ENCODE data around the gene SORL1. TPM values are rescaled to one million over a fixed set of nuclear protein-coding genes. Genes with fewer than 3 reads are reported as not detected.

Gene SORL1
- total and polyA plus RNA-seq, 2 of the 8 experiments (the other 6 are each of a cell fraction or from before 2014, with no cell fraction given) = 38.1 to 65.5 TPM

DNA sequence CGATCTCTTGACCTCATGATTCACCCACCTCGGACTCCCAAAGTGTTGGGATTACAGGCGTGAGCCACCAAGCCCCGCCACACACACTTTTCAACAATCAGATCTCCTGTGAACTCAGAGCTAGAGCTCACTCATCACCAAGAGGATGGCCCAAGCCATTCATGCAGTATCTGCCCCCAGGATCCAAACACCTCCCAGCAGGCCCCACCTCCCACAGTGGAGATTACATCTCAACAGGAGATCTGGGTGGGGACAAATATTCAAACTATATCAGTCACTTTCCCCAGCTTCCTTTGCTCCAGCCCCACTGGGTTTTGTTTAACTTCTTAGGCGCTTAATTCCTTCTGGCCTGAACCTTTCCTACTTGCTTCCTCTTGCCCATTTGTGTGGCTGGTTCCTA lies 26.3 kb upstream of the SORL1 start:
- Histone ChIP-seq H3K23ac (ENCODE audit: insufficient read length) (no peak overlapping the region), H2BK20ac (ENCODE audit: low read length) (no peak overlapping the region), H3K36me3 (ENCODE audit: control insufficient read depth in 2 of 4, insufficient read depth in 4 of 4, low read length in 3 of 4) (no peaks in the 10 kb centered on the region), H3K79me1 (ENCODE audit: low read depth, low read length) (no peaks in the 10 kb centered on the region), H3K14ac (ENCODE audit: insufficient read length) (no peak overlapping the region), H4K20me1 (replicated peaks in 1 of 2; ENCODE audit: control insufficient read depth in 1 of 2, insufficient read depth in 2 of 2, low read length in 2 of 2) (no peaks in the 10 kb centered on the region), H3K4me1 (replicated peaks in 1 of 4; ENCODE audit: control insufficient read depth in 3 of 4, insufficient read depth in 4 of 4, low read length in 3 of 4) (peaks cover 0 to 3% (median 1%) of the 10 kb centered on the region in 4 experiments; a peak in 3 of 7 replicates), H3K27me3 (replicated peaks in 1 of 4; ENCODE audit: control insufficient read depth in 3 of 4, extremely low read depth in 1 of 4, insufficient read depth in 3 of 4, low read length in 3 of 4) (peaks cover 0 to 12% (median 5%) of the 10 kb centered on the region in 4 experiments; a peak in 6 of 7 replicates), H2BK5ac (ENCODE audit: low read depth, low read length) (no peak overlapping the region), H2AK5ac (ENCODE audit: low read depth, low read length) (no peak overlapping the region), H2BK120ac (replicated peaks; ENCODE audit: low read depth, low read length) (no peak overlapping the region), H3K27ac (ENCODE audit: low read depth, low read length) (no peak overlapping the region), H2BK15ac (ENCODE audit: low read length) (no peak overlapping the region), H3K9ac (replicated peaks in 1 of 4; ENCODE audit: extremely low read depth in 1 of 4, low read depth in 3 of 4, low read length in 3 of 4) (no peak overlapping the region), H3K23me2 (ENCODE audit: low read depth, low read length) (peaks cover 2% of the 10 kb centered on the region), H3K79me2 (ENCODE audit: control insufficient read depth in 1 of 2, insufficient read depth in 2 of 2, low read length in 2 of 2) (no peaks in the 10 kb centered on the region), H2AFZ (ENCODE audit: low read length) (no peak overlapping the region), H2BK12ac (ENCODE audit: low read depth, low read length) (0 out of 2 replicates have a peak overlapping the region, but pooled peaks have one; percentile 11), H3K18ac (ENCODE audit: extremely low read depth, low read length) (0 out of 2 replicates have a peak overlapping the region, but pooled peaks have one; percentile 10), H3K56ac (replicated peaks; ENCODE audit: insufficient read length, low read depth, low read length) (no peak overlapping the region), H3K4me2 (ENCODE audit: insufficient read depth in 1 of 2, low read depth in 2 of 2, low read length in 2 of 2) (no peak overlapping the region), H3K4ac (replicated peaks; ENCODE audit: insufficient read length, low read depth, low read length) (no peak overlapping the region), H3K9me3 (ENCODE audit: insufficient read depth in 2 of 2, low read depth in 1 of 2, low read length in 1 of 2) (no peaks in the 10 kb centered on the region; a peak in 1 of 4 replicates), H4K5ac (ENCODE audit: insufficient read length, low read depth, low read length) (no peak overlapping the region), H4K8ac (ENCODE audit: extremely low read depth, insufficient read depth, low read length) (no peak overlapping the region), H4K91ac (replicated peaks; ENCODE audit: insufficient read length, low read length) (no peak overlapping the region), H3K4me3 (ENCODE audit: extremely low read depth in 1 of 4, insufficient read depth in 2 of 4, low read depth in 3 of 4, low read length in 4 of 4) (no peak overlapping the region)
- TF ChIP-seq YY1 (IDR thresholded peaks at IDR 0.05; ENCODE audit: low read depth, low read length) (no peak), HDAC2 (IDR thresholded peaks at IDR 0.05; ENCODE audit: borderline replicate concordance in 1 of 2, low read depth in 2 of 2, low read length in 2 of 2) (no peak), TCF12 (IDR thresholded peaks at IDR 0.05; ENCODE audit: low read depth, low read length) (no peak), SP4 (IDR thresholded peaks at IDR 0.05; ENCODE audit: low read length) (no peak), POU5F1 (IDR thresholded peaks at IDR 0.05; ENCODE audit: low read depth, low read length) (no peak), NRF1 (IDR thresholded peaks at IDR 0.05; ENCODE audit: low read depth, low read length) (no peak)
- DNase-seq (ENCODE audit: low read depth in 1 of 2, low spot score in 2 of 2) (no peak), FAIRE-seq (no peak)
- CTCF ChIA-PET (ENCODE audit: partially characterized antibody) = interaction anchor here (0.7 to 1.3 kb wide), 3 partner anchors 18 to 805 kb away, joined by 3 read pairs; no protein-coding TSS in a partner anchor
- WGBS, 2 experiments (ENCODE audit: extremely low coverage in 1 of 2, insufficient coverage in 1 of 2, insufficient read length in 1 of 2, insufficient replicate concordance in 2 of 2, low coverage in 1 of 2, low lambda C conversion rate in 2 of 2, missing lambda C conversion rate in 1 of 2) = 84% methylated on average over 5 of the region's 5 CpGs; no CpG with 5 or more reads in 1 of the 2 experiments
- POLR2A ChIA-PET (ENCODE audit: partially characterized antibody) = interaction anchor here (0.9 to 2.0 kb wide), 2 partner anchors 19 to 26 kb away, joined by 4 to 10 read pairs; partner anchors contain the start of gene SORL1

Data from H1 (cell line).